Activated CD8-positive, alpha-beta memory T cell treated with anti-CD3 and anti-CD28 coated beads, Interleukin-2, amount 50 U/mL, for 1 hour (primary cell): Measurements from ENCODE around the gene KLHL29.

Source experiments
- DNase-seq: peaks from one replicate; pipeline ENCODE4 v3.0.0-alpha.2; 2020; ENCODE audit errors: extremely low read depth

KLHL29 gene

GRCh38 chr2:23493846-23494245 is 108.9 kb downstream of the KLHL29 start:
- no peak for DNase-seq

- DNase-seq, result no peak
Measured at GRCh38 chr2:23494286-23494685, 109.3 kb downstream of the KLHL29 start.

- no peak for DNase-seq
Measured at GRCh38 chr2:23495661-23496114, 110.7 kb downstream of the KLHL29 start.

GRCh38 chr2:23496456-23496855 is 111.5 kb downstream of the KLHL29 start:
- DNase-seq, result no peak

GRCh38 chr2:23497063-23497462 is 112.1 kb downstream of the KLHL29 start:
- DNase-seq, result no peak

- DNase-seq, result no peak
Measured at GRCh38 chr2:23497536-23497935, 112.6 kb downstream of the KLHL29 start.

- DNase-seq, result no peak
Measured at GRCh38 chr2:23498943-23499342, 114.0 kb downstream of the KLHL29 start.

- no peak for DNase-seq
Measured at GRCh38 chr2:23499439-23499838, 114.5 kb downstream of the KLHL29 start.

- no peak for DNase-seq
Measured at GRCh38 chr2:23500836-23501235, 115.9 kb downstream of the KLHL29 start.

- DNase-seq, result no peak
Measured at GRCh38 chr2:23502096-23502495, 117.1 kb downstream of the KLHL29 start.

- no peak for DNase-seq
Measured at GRCh38 chr2:23503097-23503496, 118.1 kb downstream of the KLHL29 start.

GRCh38 chr2:23503682-23504081 is 118.7 kb downstream of the KLHL29 start:
- DNase-seq, result no peak

- no peak for DNase-seq
Measured at GRCh38 chr2:23504591-23504990, 119.6 kb downstream of the KLHL29 start.

- DNase-seq, result no peak
Measured at GRCh38 chr2:23505218-23505983, 120.4 kb downstream of the KLHL29 start.

- no peak for DNase-seq
Measured at GRCh38 chr2:23505984-23506380, 121.0 kb downstream of the KLHL29 start.

- no peak for DNase-seq
Measured at GRCh38 chr2:23506531-23507266, 121.7 kb downstream of the KLHL29 start.

- no peak for DNase-seq
Measured at GRCh38 chr2:23507267-23508065, 122.5 kb downstream of the KLHL29 start.

GRCh38 chr2:23508066-23508390 is 123.0 kb downstream of the KLHL29 start:
- no peak for DNase-seq

GRCh38 chr2:23509103-23509502 is 124.1 kb downstream of the KLHL29 start:
- no peak for DNase-seq

- no peak for DNase-seq
Measured at GRCh38 chr2:23509596-23510292, 124.8 kb downstream of the KLHL29 start.

GRCh38 chr2:23510471-23510870 is 125.5 kb downstream of the KLHL29 start:
- no peak for DNase-seq

- no peak for DNase-seq
Measured at GRCh38 chr2:23512778-23513177, 127.8 kb downstream of the KLHL29 start.
